ENCODE results near the gene ZNF823. TPM values are rescaled to one million over a fixed set of nuclear protein-coding genes. Genes with fewer than 3 reads are reported as not detected.

The ZNF823 gene
- total RNA-seq, 4 donors from 2014 or later = 6.7 to 11.4 (median 8.7) TPM

- WGBS, 2 donors (ENCODE audit: low coverage in 1 of 2) = 87% methylated on average over 4 of the region's 4 CpGs; no CpG with 5 or more reads in 1 of the 2 donors
- no peak overlapping the region for H3K27ac ChIP-seq
- TF ChIP-seq CTCF (IDR thresholded peaks at IDR 0.05) (no peak), EP300 (IDR thresholded peaks at IDR 0.05) (no peak), POLR2AphosphoS5 (IDR thresholded peaks at IDR 0.05) (no peak), POLR2A (IDR thresholded peaks at IDR 0.05) (no peak)
- H3K27me3 ChIP-seq = no peaks in the 10 kb centered on the region
- H3K36me3 ChIP-seq = peaks cover 0 to 28% of the 10 kb centered on the region in 2 donors
- no peak for ATAC-seq
- H3K9me3 ChIP-seq = no peaks in the 10 kb centered on the region
- no peak overlapping the region for H3K4me3 ChIP-seq
- no peaks in the 10 kb centered on the region for H3K4me1 ChIP-seq
These were observed 9.2 kb downstream of the ZNF823 start for GRCh38 chr19:11729586-11729985.

GRCh38 chr19:11722414-11722813, 16.3 kb downstream of the ZNF823 start:
- no peak overlapping the region for H3K4me3 ChIP-seq
- no peak for ATAC-seq
- WGBS, 2 donors (ENCODE audit: low coverage in 1 of 2) = 93 to 96% methylated on average over 5 to 8 of the region's 10 CpGs
- peaks cover 0 to 11% (median 0%) of the 10 kb centered on the region in 3 donors for H3K9me3 ChIP-seq
- no peaks in the 10 kb centered on the region for H3K4me1 ChIP-seq
- no peaks in the 10 kb centered on the region for H3K27me3 ChIP-seq
- peak overlapping the region in 1 of 4 donors; percentile 35 for H3K27ac ChIP-seq
- peaks cover 0 to 63% of the 10 kb centered on the region in 2 donors for H3K36me3 ChIP-seq
- TF ChIP-seq POLR2AphosphoS5 (IDR thresholded peaks at IDR 0.05) (no peak), EP300 (IDR thresholded peaks at IDR 0.05) (no peak), POLR2A (IDR thresholded peaks at IDR 0.05) (no peak), CTCF (IDR thresholded peaks at IDR 0.05) (no peak)

GRCh38 chr19:11721681-11722080, 17.1 kb downstream of the ZNF823 start:
- H3K27me3 ChIP-seq = no peaks in the 10 kb centered on the region
- H3K4me1 ChIP-seq = no peaks in the 10 kb centered on the region
- peaks cover 0 to 11% (median 0%) of the 10 kb centered on the region in 3 donors for H3K9me3 ChIP-seq
- TF ChIP-seq EP300 (IDR thresholded peaks at IDR 0.05) (no peak), POLR2AphosphoS5 (IDR thresholded peaks at IDR 0.05) (no peak)
- WGBS, 2 donors (ENCODE audit: low coverage in 1 of 2) = 39 to 93% methylated on average over 4 to 5 of the region's 5 CpGs
- H3K27ac ChIP-seq = peak overlapping the region in 1 of 4 donors; percentile 35
- no peak for ATAC-seq
- H3K36me3 ChIP-seq = peaks cover 0 to 63% of the 10 kb centered on the region in 2 donors
- no peak overlapping the region for H3K4me3 ChIP-seq

GRCh38 chr19:11710313-11710712, 28.4 kb downstream of the ZNF823 start:
- no peaks in the 10 kb centered on the region for H3K36me3 ChIP-seq
- no peaks in the 10 kb centered on the region for H3K27me3 ChIP-seq
- WGBS, 2 donors (ENCODE audit: low coverage in 1 of 2) = 73 to 80% methylated on average over 7 of the region's 10 CpGs
- TF ChIP-seq CTCF (IDR thresholded peaks at IDR 0.05) = no peak
- TF ChIP-seq POLR2A (IDR thresholded peaks at IDR 0.05) = no peak
- no peak for TF ChIP-seq POLR2AphosphoS5 (IDR thresholded peaks at IDR 0.05)
- TF ChIP-seq EP300 (IDR thresholded peaks at IDR 0.05) = no peak
- H3K4me1 ChIP-seq = no peaks in the 10 kb centered on the region
- no peak for ATAC-seq
- H3K27ac ChIP-seq = no peak overlapping the region
- H3K4me3 ChIP-seq = no peak overlapping the region
- no peaks in the 10 kb centered on the region for H3K9me3 ChIP-seq

- no peak for ATAC-seq
- WGBS, 2 donors (ENCODE audit: low coverage in 1 of 2) = 54 to 76% methylated on average over 3 of the region's 3 CpGs
- Histone ChIP-seq H3K27ac (no peak overlapping the region), H3K9me3 (no peaks in the 10 kb centered on the region), H3K36me3 (no peaks in the 10 kb centered on the region), H3K27me3 (no peaks in the 10 kb centered on the region), H3K4me1 (no peaks in the 10 kb centered on the region), H3K4me3 (no peak overlapping the region)
- no peak for TF ChIP-seq CTCF (IDR thresholded peaks at IDR 0.05)
- no peak for TF ChIP-seq EP300 (IDR thresholded peaks at IDR 0.05)
- no peak for TF ChIP-seq POLR2A (IDR thresholded peaks at IDR 0.05)
- no peak for TF ChIP-seq POLR2AphosphoS5 (IDR thresholded peaks at IDR 0.05)
These were observed 30.3 kb downstream of the ZNF823 start for GRCh38 chr19:11708457-11708856.

All from gastroesophageal sphincter (tissue), 4 donors.